DMS 273 (cell line): Measurements from ENCODE around the gene MAML2.

Experiments
- DNase-seq: peaks from one replicate; lab custom pipeline; 2025; ENCODE audit not compliant: unreplicated experiment; lab: John Stamatoyannopoulos, UW

The MAML2 gene

GRCh38 chr11:96023275-96023674 lies 319.7 kb downstream of the MAML2 start:
- DNase-seq: no peak

GRCh38 chr11:96021901-96022650 lies 320.9 kb downstream of the MAML2 start:
- peak; percentile 1 for DNase-seq

GRCh38 chr11:96019810-96020747 lies 322.9 kb downstream of the MAML2 start:
- no peak for DNase-seq

- DNase-seq: no peak
Measured at GRCh38 chr11:96019281-96019680, 323.7 kb downstream of the MAML2 start.

- no peak for DNase-seq
Measured at GRCh38 chr11:96017856-96018255, 325.1 kb downstream of the MAML2 start.

GRCh38 chr11:96016978-96017502 lies 326.0 kb downstream of the MAML2 start:
- no peak for DNase-seq

- no peak for DNase-seq
Measured at GRCh38 chr11:96015906-96016565, 327.0 kb downstream of the MAML2 start.

GRCh38 chr11:96014217-96014616 lies 328.8 kb downstream of the MAML2 start:
- DNase-seq: no peak

GRCh38 chr11:96013461-96014213 lies 329.4 kb downstream of the MAML2 start:
- no peak for DNase-seq

GRCh38 chr11:96012086-96012824 lies 330.7 kb downstream of the MAML2 start:
- peak; percentile 26 for DNase-seq

- DNase-seq: no peak
Measured at GRCh38 chr11:96010683-96011082, 332.3 kb downstream of the MAML2 start.

- DNase-seq: no peak
Measured at GRCh38 chr11:96008161-96008720, 334.8 kb downstream of the MAML2 start.

- no peak for DNase-seq
Measured at GRCh38 chr11:96006037-96006436, 337.0 kb downstream of the MAML2 start.

GRCh38 chr11:96004862-96005261 lies 338.1 kb downstream of the MAML2 start:
- no peak for DNase-seq

- no peak for DNase-seq
Measured at GRCh38 chr11:96002754-96003290, 340.2 kb downstream of the MAML2 start.

- no peak for DNase-seq
Measured at GRCh38 chr11:96002339-96002738, 340.7 kb downstream of the MAML2 start.

GRCh38 chr11:96001037-96001436 lies 342.0 kb downstream of the MAML2 start:
- DNase-seq: no peak

GRCh38 chr11:95999711-96000406 lies 343.1 kb downstream of the MAML2 start:
- DNase-seq: no peak
